HepG2 (cell line): ENCODE data around the gene SLC19A1. TPM values are rescaled to one million over a fixed set of nuclear protein-coding genes. Genes with fewer than 3 reads are reported as not detected.
A peak's percentile ranks its signal among the peaks of the same experiment; 100 is the strongest.

Experiments used
- FOXA1 ChIP-seq, 2 experiments: fragments of 450-650 bp in 1 of 2; sonication (generic) in 1 of 2; formaldehyde crosslinking in 1 of 2; IDR thresholded peaks; 2 replicates each; pipeline versions ENCODE4 v1.4.0 to v1.6.1; 2016 to 2020; ENCODE audit warnings: missing genetic modification reagents in 1 of 2
- FOXP1 ChIP-seq, 2 experiments: fragments of 450-650 bp in 1 of 2; IDR thresholded peaks; 2 replicates each; pipeline ENCODE4 v1.6.1; 2017 to 2018; ENCODE audit warnings: antibody characterized with exemption in 1 of 2
- HOXA3 ChIP-seq: sonication (generic); formaldehyde crosslinking; IDR thresholded peaks from 2 replicates; pipeline ENCODE4 v1.5.0; 2020; ENCODE audit warnings: missing genetic modification reagents
- JUND ChIP-seq: sonication (generic); formaldehyde crosslinking; IDR thresholded peaks from 2 replicates; pipeline ENCODE4 v1.8.0; 2022; ENCODE audit warnings: mild to moderate bottlenecking, missing genetic modification reagents
- MTA1 ChIP-seq: sonication (generic); formaldehyde crosslinking; IDR thresholded peaks from 2 replicates; pipeline ENCODE4 v1.4.0; 2020; ENCODE audit warnings: missing genetic modification reagents, mild to moderate bottlenecking, borderline replicate concordance
- MYC ChIP-seq: sonication (generic); formaldehyde crosslinking; IDR thresholded peaks from 2 replicates; pipeline ENCODE4 v1.9.0; 2021; ENCODE audit warnings: missing genetic modification reagents, borderline replicate concordance
- RBM39 ChIP-seq: fragments of 200-400 bp; formaldehyde crosslinking; IDR thresholded peaks from one replicate; pipeline ENCODE4 v1.6.1; 2018; ENCODE audit warnings: antibody characterized with exemption, mild to moderate bottlenecking, low read depth, low read length; ENCODE audit not compliant: poor library complexity, severe bottlenecking
- REPIN1 ChIP-seq: sonication (generic); formaldehyde crosslinking; IDR thresholded peaks from 2 replicates; pipeline ENCODE4 v1.8.0; 2022; ENCODE audit warnings: missing genetic modification reagents, low read depth, mild to moderate bottlenecking, borderline replicate concordance
- SIX4 ChIP-seq: sonication (generic); formaldehyde crosslinking; IDR thresholded peaks from 2 replicates; pipeline ENCODE4 v1.4.0; 2020; ENCODE audit warnings: missing genetic modification reagents
- SSRP1 ChIP-seq: IDR thresholded peaks from 2 replicates; pipeline ENCODE4 v1.6.1; 2016; ENCODE audit warnings: control low read depth
- TMF1 ChIP-seq: sonication (generic); formaldehyde crosslinking; IDR thresholded peaks from 2 replicates; pipeline ENCODE4 v1.8.1; 2022; ENCODE audit warnings: low read depth, missing genetic modification reagents
- ZBTB4 ChIP-seq: sonication (generic); formaldehyde crosslinking; IDR thresholded peaks from 2 replicates; pipeline ENCODE4 v1.4.0; 2020; ENCODE audit warnings: missing genetic modification reagents, mild to moderate bottlenecking, borderline replicate concordance
- ZKSCAN1 ChIP-seq: fragments of 150-350 bp; IDR thresholded peaks from 2 replicates; pipeline ENCODE4 v1.6.1; 2014; ENCODE audit warnings: low read length
- ZNF251 ChIP-seq: sonication (generic); formaldehyde crosslinking; IDR thresholded peaks from 2 replicates; pipeline ENCODE4 v1.9.0; 2021; ENCODE audit warnings: mild to moderate bottlenecking, missing genetic modification reagents
- ZNF253 ChIP-seq: sonication (generic); formaldehyde crosslinking; IDR thresholded peaks from 2 replicates; pipeline ENCODE4 v1.8.0; 2022; ENCODE audit warnings: mild to moderate bottlenecking, missing genetic modification reagents, borderline replicate concordance
- ZNF274 ChIP-seq: sonication (generic); formaldehyde crosslinking; IDR thresholded peaks from 2 replicates; pipeline ENCODE4 v1.5.1; 2020; ENCODE audit warnings: mild to moderate bottlenecking, missing genetic modification reagents
- ZNF280D ChIP-seq: sonication (generic); formaldehyde crosslinking; IDR thresholded peaks from 2 replicates; pipeline ENCODE4 v1.5.1; 2020; ENCODE audit warnings: mild to moderate bottlenecking, missing genetic modification reagents
- ZNF329 ChIP-seq: sonication (generic); formaldehyde crosslinking; IDR thresholded peaks from 2 replicates; pipeline ENCODE4 v1.9.0; 2021; ENCODE audit warnings: low read depth, mild to moderate bottlenecking, missing genetic modification reagents
- ZNF367 ChIP-seq: sonication (generic); formaldehyde crosslinking; IDR thresholded peaks from 2 replicates; pipeline ENCODE4 v1.4.0; 2020; ENCODE audit warnings: missing genetic modification reagents, borderline replicate concordance
- ZNF747 ChIP-seq: sonication (generic); formaldehyde crosslinking; IDR thresholded peaks from 2 replicates; pipeline ENCODE4 v1.8.1; 2023; ENCODE audit warnings: missing genetic modification reagents, mild to moderate bottlenecking, borderline replicate concordance
- polyA plus RNA-seq, 8 experiments: library from polyadenylated mRNA; depleted of rRNA in 3 of 8; stranded (reverse) in 7 of 8; unstranded in 1 of 8; fragments of >200 nt; fragmentation: Illumina TruSeq in 4 of 8; extraction: Trizol in 4 of 8; gene quantifications; 2 replicates each; pipeline versions ENCODE4 v1.2.1 to v1.2.3, GENCODE V29; 2011 to 2016; ENCODE audit warnings: low read depth in 4 of 8, missing spikeins in 1 of 8, mixed read lengths in 1 of 8; ENCODE audit not compliant: insufficient read depth in 1 of 8
- total RNA-seq, 5 experiments: library from RNA; depleted of rRNA; stranded (reverse); fragments of >200 nt; fragmentation: Illumina TruSeq; extraction: Trizol; gene quantifications; 2 replicates each; pipeline ENCODE4 v1.2.3, GENCODE V29; 2016; ENCODE audit warnings: low read depth in 1 of 5
- TF ChIP-seq, protein P1 (sequence below): sonication (generic); formaldehyde crosslinking; IDR thresholded peaks from 2 replicates; pipeline ENCODE4 v1.9.0; 2021; ENCODE audit warnings: missing genetic modification reagents, mild to moderate bottlenecking, borderline replicate concordance

The SLC19A1 gene
- total and polyA plus RNA-seq, 2 of the 13 experiments (the other 11 are each of a cell fraction or from before 2014, with no cell fraction given), result 21.8 to 23.0 TPM

GRCh38 chr21:45472445-45473365 lies 69.5 kb downstream of the SLC19A1 start (continued):
- TF ChIP-seq, protein P1, sequence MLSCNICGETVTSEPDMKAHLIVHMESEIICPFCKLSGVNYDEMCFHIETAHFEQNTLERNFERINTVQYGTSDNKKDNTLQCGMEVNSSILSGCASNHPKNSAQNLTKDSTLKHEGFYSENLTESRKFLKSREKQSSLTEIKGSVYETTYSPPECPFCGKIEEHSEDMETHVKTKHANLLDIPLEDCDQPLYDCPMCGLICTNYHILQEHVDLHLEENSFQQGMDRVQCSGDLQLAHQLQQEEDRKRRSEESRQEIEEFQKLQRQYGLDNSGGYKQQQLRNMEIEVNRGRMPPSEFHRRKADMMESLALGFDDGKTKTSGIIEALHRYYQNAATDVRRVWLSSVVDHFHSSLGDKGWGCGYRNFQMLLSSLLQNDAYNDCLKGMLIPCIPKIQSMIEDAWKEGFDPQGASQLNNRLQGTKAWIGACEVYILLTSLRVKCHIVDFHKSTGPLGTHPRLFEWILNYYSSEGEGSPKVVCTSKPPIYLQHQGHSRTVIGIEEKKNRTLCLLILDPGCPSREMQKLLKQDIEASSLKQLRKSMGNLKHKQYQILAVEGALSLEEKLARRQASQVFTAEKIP (CRISPR knock-in tag), result no peak
- TF ChIP-seq TMF1 (CRISPR knock-in tag) (no peak), ZKSCAN1 (no peak), ZNF367 (no peak), ZNF747 (CRISPR knock-in tag) (peak; percentile 34), JUND (CRISPR knock-in tag) (peak; percentile 51; the same call in 1 of the 2 replicates), ZNF329 (CRISPR knock-in tag) (0 out of 2 replicates have a peak, but pooled peaks have one; percentile 50), SIX4 (CRISPR knock-in tag) (no peak), ZNF251 (CRISPR knock-in tag) (no peak), MTA1 (CRISPR knock-in tag) (peak; percentile 76; the same call in 1 of the 2 replicates), RBM39 (no peak), FOXP1 (IDR thresholded peaks at IDR 0.05) (no peak), FOXP1 (CRISPR knock-in tag; IDR thresholded peaks at IDR 0.05) (0 out of 2 replicates have a peak, but pooled peaks have one; percentile 24), SSRP1 (CRISPR knock-in tag) (no peak), FOXA1 (IDR thresholded peaks at IDR 0.05) (no peak), FOXA1 (CRISPR knock-in tag; IDR thresholded peaks at IDR 0.05) (peak; percentile 50), MYC (CRISPR knock-in tag) (peak; percentile 57; the same call in 1 of the 2 replicates), REPIN1 (CRISPR knock-in tag) (peak; percentile 24; the same call in 1 of the 2 replicates), HOXA3 (peak; percentile 92), ZNF274 (CRISPR knock-in tag) (no peak), ZNF280D (CRISPR knock-in tag) (no peak), ZNF253 (CRISPR knock-in tag) (no peak; the same call in 1 of the 2 replicates), ZBTB4 (peak; percentile 99)
